Spinal cord (tissue), 4 donors: ENCODE measurements around the gene KAT14. TPM values are rescaled to one million over a fixed set of nuclear protein-coding genes. Genes with fewer than 3 reads are reported as not detected.

Experiments used
- polyA plus RNA-seq, 2 donors: library from polyadenylated mRNA; unstranded; fragments of 120-200 nt; gene quantifications; one replicate each; pipeline ENCODE4 v1.2.1, GENCODE V29; 2013; ENCODE audit not compliant: insufficient read length in 2 of 2
- small RNA-seq: library from RNA; depleted of rRNA; stranded (forward); fragments of <200 nt; gene quantifications from one replicate; pipeline ENCODE3, GENCODE V24; 2014; ENCODE audit warnings: low replicate concordance
- total RNA-seq, 2 donors: library from RNA; depleted of rRNA in 1 of 2; stranded (reverse); fragments of 120-200 nt in 1 of 2; fragments of >200 nt in 1 of 2; gene quantifications; one replicate each; pipeline versions ENCODE4 v1.2.3 to v1.2.4, GENCODE V29; 2013 to 2014

KAT14 gene
- total and polyA plus RNA-seq, 4 donors: 19.6 to 25.8 (median 22.9) TPM

Small RNA genes within 50 kb of the gene (small RNA-seq; reads per million reads assigned to genes)
- gene RF00019 (not detected), gene RNU7-137P (not detected)

Other genes with a start within 250 kb of the KAT14 start
- gene SNX5, start 169.1 kb upstream of the KAT14 start, total RNA-seq: 100 to 1,000 TPM in 1 of 2 donors, 10 to 100 TPM in 1; 81.4 to 104 TPM
- 100 to 1,000 TPM; 112 to 128 TPM for gene SNX5, start 169.1 kb upstream of the KAT14 start, polyA plus RNA-seq
- 10 to 100 TPM; 14.3 to 14.9 TPM for gene MGME1, start 168.8 kb upstream of the KAT14 start, total RNA-seq
- gene MGME1, start 168.8 kb upstream of the KAT14 start, polyA plus RNA-seq: 10 to 100 TPM; 20.1 to 23.1 TPM
- gene OVOL2, start 79.9 kb upstream of the KAT14 start, total RNA-seq: under 1 TPM in 1 of 2 donors, not detected in 1; 0.40 TPM
- gene OVOL2, start 79.9 kb upstream of the KAT14 start, polyA plus RNA-seq: under 1 TPM in 1 of 2 donors, not detected in 1; 0.38 TPM
- gene PET117, start within 50 bp of the KAT14 start, total RNA-seq: 10 to 100 TPM in 1 of 2 donors, 1 to 10 TPM in 1; 8.7 to 12.7 TPM
- 10 to 100 TPM; 14.6 to 17.9 TPM for gene PET117, start within 50 bp of the KAT14 start, polyA plus RNA-seq
- gene ZNF133, start 150.7 kb downstream of the KAT14 start, total RNA-seq: 10 to 100 TPM; 24.2 to 31.7 TPM
- 10 to 100 TPM; 25.5 to 36.4 TPM for gene ZNF133, start 150.7 kb downstream of the KAT14 start, polyA plus RNA-seq